HEK293 (cell line): Measurements from ENCODE around the gene UBE2M.

ENCODE experiments used
- IKZF3 ChIP-seq: fragments of 450-650 bp; IDR thresholded peaks from 2 replicates; pipeline ENCODE4 v1.5.0; 2018; ENCODE audit warnings: missing biosample characterization, mild to moderate bottlenecking, missing genetic modification characterization, moderate library complexity
- KLF8 ChIP-seq: fragments of 450-650 bp; formaldehyde crosslinking; IDR thresholded peaks from 2 replicates; pipeline ENCODE4 v1.5.1; 2016; ENCODE audit warnings: missing biosample characterization, missing genetic modification characterization
- TCF7L2 ChIP-seq: IDR thresholded peaks from 2 replicates; pipeline ENCODE4 v1.6.1; 2011; ENCODE audit warnings: low read depth, mild to moderate bottlenecking, inconsistent platforms, low read length, moderate library complexity, borderline replicate concordance
- ZBTB20 ChIP-seq: fragments of 450-650 bp; formaldehyde crosslinking; IDR thresholded peaks from 2 replicates; pipeline ENCODE4 v1.5.1; 2016; ENCODE audit warnings: missing biosample characterization, missing genetic modification characterization
- ZNF24 ChIP-seq: fragments of 450-650 bp; formaldehyde crosslinking; IDR thresholded peaks from 2 replicates; pipeline ENCODE4 v1.5.1; 2016; ENCODE audit warnings: missing biosample characterization, missing genetic modification characterization
- ZNF658 ChIP-seq: fragments of 450-650 bp; formaldehyde crosslinking; IDR thresholded peaks from 2 replicates; pipeline ENCODE4; 2016; ENCODE audit warnings: missing biosample characterization, missing genetic modification characterization
- ZNF837 ChIP-seq: fragments of 450-650 bp; formaldehyde crosslinking; IDR thresholded peaks from 2 replicates; pipeline ENCODE4 v1.5.1; 2016; ENCODE audit warnings: missing biosample characterization, missing genetic modification characterization
- TF ChIP-seq, protein P1 (sequence below): fragments of 450-650 bp; formaldehyde crosslinking; IDR thresholded peaks from 2 replicates; pipeline ENCODE4 v1.5.1; 2016; ENCODE audit warnings: missing biosample characterization, missing genetic modification characterization
- TF ChIP-seq, protein P2 (sequence below): fragments of 450-650 bp; formaldehyde crosslinking; IDR thresholded peaks from 2 replicates; pipeline ENCODE4 v1.5.1; 2016; ENCODE audit warnings: missing biosample characterization, missing genetic modification characterization
- TF ChIP-seq, protein P3 (sequence below): fragments of 450-650 bp; formaldehyde crosslinking; IDR thresholded peaks from 2 replicates; pipeline ENCODE4 v1.5.1; 2016; ENCODE audit warnings: missing biosample characterization, missing genetic modification characterization
- TF ChIP-seq, protein P4 (sequence below): sonication (generic); formaldehyde crosslinking; IDR thresholded peaks from 2 replicates; pipeline ENCODE4 v1.8.1; 2022; ENCODE audit warnings: mild to moderate bottlenecking, moderate library complexity, missing genetic modification reagents
- TF ChIP-seq, protein P5 (sequence below): fragments of 450-650 bp; formaldehyde crosslinking; IDR thresholded peaks from 2 replicates; pipeline ENCODE4 v1.5.1; 2016; ENCODE audit warnings: missing biosample characterization, missing genetic modification characterization, borderline replicate concordance

DNA sequence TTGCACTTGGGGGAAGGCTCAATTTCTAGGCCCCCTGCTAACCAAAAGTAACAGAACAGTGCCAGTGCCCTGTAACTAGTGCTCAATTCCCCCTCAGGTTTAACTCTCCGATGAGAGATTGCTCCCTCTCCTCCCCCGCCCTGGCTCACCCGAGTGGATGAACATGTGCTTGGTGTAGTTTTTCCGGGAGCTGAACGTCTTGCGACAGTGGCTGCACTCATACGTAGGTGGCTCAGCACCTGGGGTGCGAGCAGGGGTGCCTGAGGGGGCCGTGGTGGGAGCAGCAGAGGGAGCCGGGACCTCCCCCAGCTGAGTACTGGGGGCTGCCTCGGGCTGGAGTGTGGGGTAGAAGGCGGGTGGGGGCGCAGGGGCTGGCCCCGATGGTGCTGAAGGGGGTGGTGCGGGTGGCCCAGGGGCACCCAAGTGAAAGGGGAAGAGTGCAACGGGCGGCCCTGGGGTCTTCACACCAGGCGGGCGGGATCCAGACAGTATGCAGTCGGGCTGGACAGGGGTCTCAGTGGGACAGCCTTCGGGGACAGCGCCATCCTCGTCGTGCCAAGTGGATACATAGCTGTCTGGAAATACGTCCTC lies 42.1 kb downstream of the UBE2M start:
- TF ChIP-seq, protein P1, sequence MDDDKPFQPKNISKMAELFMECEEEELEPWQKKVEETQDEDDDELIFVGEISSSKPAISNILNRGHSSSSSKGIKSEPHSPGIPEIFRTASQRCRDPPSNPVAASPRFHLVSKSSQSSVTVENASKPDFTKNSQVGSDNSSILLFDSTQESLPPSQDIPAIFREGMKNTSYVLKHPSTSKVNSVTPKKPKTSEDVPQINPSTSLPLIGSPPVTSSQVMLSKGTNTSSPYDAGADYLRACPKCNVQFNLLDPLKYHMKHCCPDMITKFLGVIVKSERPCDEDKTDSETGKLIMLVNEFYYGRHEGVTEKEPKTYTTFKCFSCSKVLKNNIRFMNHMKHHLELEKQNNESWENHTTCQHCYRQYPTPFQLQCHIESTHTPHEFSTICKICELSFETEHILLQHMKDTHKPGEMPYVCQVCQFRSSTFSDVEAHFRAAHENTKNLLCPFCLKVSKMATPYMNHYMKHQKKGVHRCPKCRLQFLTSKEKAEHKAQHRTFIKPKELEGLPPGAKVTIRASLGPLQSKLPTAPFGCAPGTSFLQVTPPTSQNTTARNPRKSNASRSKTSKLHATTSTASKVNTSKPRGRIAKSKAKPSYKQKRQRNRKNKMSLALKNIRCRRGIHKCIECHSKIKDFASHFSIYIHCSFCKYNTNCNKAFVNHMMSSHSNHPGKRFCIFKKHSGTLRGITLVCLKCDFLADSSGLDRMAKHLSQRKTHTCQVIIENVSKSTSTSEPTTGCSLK (tag by site-specific recombination) = no peak
- TF ChIP-seq, protein P2, sequence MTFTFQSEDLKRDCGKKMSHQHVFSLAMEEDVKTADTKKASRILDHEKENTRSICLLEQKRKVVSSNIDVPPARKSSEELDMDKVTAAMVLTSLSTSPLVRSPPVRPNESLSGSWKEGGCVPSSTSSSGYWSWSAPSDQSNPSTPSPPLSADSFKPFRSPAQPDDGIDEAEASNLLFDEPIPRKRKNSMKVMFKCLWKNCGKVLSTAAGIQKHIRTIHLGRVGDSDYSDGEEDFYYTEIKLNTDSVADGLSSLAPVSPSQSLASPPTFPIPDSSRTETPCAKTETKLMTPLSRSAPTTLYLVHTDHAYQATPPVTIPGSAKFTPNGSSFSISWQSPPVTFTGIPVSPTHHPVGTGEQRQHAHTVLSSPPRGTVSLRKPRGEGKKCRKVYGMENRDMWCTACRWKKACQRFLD (tag by site-specific recombination) = no peak
- TF ChIP-seq ZBTB20 (tag by site-specific recombination) = no peak
- no peak for TF ChIP-seq ZNF658
- TF ChIP-seq, protein P3, sequence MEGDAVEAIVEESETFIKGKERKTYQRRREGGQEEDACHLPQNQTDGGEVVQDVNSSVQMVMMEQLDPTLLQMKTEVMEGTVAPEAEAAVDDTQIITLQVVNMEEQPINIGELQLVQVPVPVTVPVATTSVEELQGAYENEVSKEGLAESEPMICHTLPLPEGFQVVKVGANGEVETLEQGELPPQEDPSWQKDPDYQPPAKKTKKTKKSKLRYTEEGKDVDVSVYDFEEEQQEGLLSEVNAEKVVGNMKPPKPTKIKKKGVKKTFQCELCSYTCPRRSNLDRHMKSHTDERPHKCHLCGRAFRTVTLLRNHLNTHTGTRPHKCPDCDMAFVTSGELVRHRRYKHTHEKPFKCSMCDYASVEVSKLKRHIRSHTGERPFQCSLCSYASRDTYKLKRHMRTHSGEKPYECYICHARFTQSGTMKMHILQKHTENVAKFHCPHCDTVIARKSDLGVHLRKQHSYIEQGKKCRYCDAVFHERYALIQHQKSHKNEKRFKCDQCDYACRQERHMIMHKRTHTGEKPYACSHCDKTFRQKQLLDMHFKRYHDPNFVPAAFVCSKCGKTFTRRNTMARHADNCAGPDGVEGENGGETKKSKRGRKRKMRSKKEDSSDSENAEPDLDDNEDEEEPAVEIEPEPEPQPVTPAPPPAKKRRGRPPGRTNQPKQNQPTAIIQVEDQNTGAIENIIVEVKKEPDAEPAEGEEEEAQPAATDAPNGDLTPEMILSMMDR (tag by site-specific recombination) = no peak
- TF ChIP-seq, protein P4, sequence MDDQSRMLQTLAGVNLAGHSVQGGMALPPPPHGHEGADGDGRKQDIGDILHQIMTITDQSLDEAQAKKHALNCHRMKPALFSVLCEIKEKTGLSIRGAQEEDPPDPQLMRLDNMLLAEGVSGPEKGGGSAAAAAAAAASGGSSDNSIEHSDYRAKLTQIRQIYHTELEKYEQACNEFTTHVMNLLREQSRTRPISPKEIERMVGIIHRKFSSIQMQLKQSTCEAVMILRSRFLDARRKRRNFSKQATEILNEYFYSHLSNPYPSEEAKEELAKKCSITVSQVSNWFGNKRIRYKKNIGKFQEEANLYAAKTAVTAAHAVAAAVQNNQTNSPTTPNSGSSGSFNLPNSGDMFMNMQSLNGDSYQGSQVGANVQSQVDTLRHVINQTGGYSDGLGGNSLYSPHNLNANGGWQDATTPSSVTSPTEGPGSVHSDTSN = no peak
- no peak for TF ChIP-seq ZNF24
- TF ChIP-seq TCF7L2 = no peak
- no peak for TF ChIP-seq IKZF3
- no peak for TF ChIP-seq ZNF837 (tag by site-specific recombination)
- no peak for TF ChIP-seq KLF8 (tag by site-specific recombination)
- TF ChIP-seq, protein P5, sequence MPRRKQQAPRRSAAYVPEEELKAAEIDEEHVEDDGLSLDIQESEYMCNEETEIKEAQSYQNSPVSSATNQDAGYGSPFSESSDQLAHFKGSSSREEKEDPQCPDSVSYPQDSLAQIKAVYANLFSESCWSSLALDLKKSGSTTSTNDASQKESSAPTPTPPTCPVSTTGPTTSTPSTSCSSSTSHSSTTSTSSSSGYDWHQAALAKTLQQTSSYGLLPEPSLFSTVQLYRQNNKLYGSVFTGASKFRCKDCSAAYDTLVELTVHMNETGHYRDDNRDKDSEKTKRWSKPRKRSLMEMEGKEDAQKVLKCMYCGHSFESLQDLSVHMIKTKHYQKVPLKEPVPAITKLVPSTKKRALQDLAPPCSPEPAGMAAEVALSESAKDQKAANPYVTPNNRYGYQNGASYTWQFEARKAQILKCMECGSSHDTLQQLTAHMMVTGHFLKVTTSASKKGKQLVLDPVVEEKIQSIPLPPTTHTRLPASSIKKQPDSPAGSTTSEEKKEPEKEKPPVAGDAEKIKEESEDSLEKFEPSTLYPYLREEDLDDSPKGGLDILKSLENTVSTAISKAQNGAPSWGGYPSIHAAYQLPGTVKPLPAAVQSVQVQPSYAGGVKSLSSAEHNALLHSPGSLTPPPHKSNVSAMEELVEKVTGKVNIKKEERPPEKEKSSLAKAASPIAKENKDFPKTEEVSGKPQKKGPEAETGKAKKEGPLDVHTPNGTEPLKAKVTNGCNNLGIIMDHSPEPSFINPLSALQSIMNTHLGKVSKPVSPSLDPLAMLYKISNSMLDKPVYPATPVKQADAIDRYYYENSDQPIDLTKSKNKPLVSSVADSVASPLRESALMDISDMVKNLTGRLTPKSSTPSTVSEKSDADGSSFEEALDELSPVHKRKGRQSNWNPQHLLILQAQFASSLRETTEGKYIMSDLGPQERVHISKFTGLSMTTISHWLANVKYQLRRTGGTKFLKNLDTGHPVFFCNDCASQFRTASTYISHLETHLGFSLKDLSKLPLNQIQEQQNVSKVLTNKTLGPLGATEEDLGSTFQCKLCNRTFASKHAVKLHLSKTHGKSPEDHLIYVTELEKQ (tag by site-specific recombination) = no peak
